HUES64 (cell line): ENCODE measurements around the gene ERMARD.

Experiments used
- H3K27ac ChIP-seq: 2 replicates; pipeline ENCODE4 v1.7.0; 2013; ENCODE audit warnings: low read depth, low read length, inconsistent platforms
- H3K27me3 ChIP-seq: 2 replicates; pipeline ENCODE4 v1.6.1; 2013; ENCODE audit warnings: mild to moderate bottlenecking, low read length; ENCODE audit not compliant: insufficient read depth
- H3K36me3 ChIP-seq: 2 replicates; pipeline ENCODE4 v1.6.1; 2013; ENCODE audit warnings: mild to moderate bottlenecking, low read length; ENCODE audit not compliant: insufficient read depth
- H3K4me1 ChIP-seq: 2 replicates; pipeline ENCODE4 v1.6.1; 2013; ENCODE audit warnings: mild to moderate bottlenecking, low read length, moderate library complexity; ENCODE audit not compliant: insufficient read depth
- H3K4me3 ChIP-seq: 2 replicates; pipeline ENCODE4 v1.5.1; 2013; ENCODE audit warnings: mild to moderate bottlenecking, low read length, moderate library complexity
- H3K9ac ChIP-seq: 2 replicates; pipeline ENCODE4 v1.6.1; 2013; ENCODE audit warnings: mild to moderate bottlenecking, low read depth, low read length
- H3K9me3 ChIP-seq: 2 replicates; pipeline ENCODE4 v1.6.1; 2013; ENCODE audit warnings: low read depth, low read length; ENCODE audit not compliant: insufficient read depth
- WGBS: fragments of 150-250, 120-280 bp; methylation state at CpG from one replicate; pipeline ENCODE4 v1.1.7; 2013; ENCODE audit warnings: missing lambda C conversion rate; 5-methylcytosine and 5-hydroxymethylcytosine counted together

The ERMARD gene

GRCh38 chr6:169784821-169785340 is 33.5 kb downstream of the ERMARD start:
- Histone ChIP-seq H3K4me3 (no peak overlapping the region), H3K9ac (no peak overlapping the region), H3K27me3 (peaks cover 11% of the 10 kb centered on the region), H3K27ac (no peak overlapping the region), H3K4me1 (no peaks in the 10 kb centered on the region), H3K36me3 (no peaks in the 10 kb centered on the region; the same call in 1 of the 2 replicates), H3K9me3 (no peaks in the 10 kb centered on the region)
- 95% methylated on average over 12 of the region's 12 CpGs for WGBS

- no peak overlapping the region for H3K9ac ChIP-seq
- H3K4me1 ChIP-seq = no peaks in the 10 kb centered on the region
- 94% methylated on average over 9 of the region's 9 CpGs for WGBS
- no peaks in the 10 kb centered on the region; the same call in 1 of the 2 replicates for H3K36me3 ChIP-seq
- no peaks in the 10 kb centered on the region for H3K9me3 ChIP-seq
- peaks cover 13% of the 10 kb centered on the region for H3K27me3 ChIP-seq
- H3K27ac ChIP-seq = no peak overlapping the region
- H3K4me3 ChIP-seq = no peak overlapping the region
Measured at GRCh38 chr6:169785566-169785965, 34.1 kb downstream of the ERMARD start.

- H3K27ac ChIP-seq = no peak overlapping the region
- no peaks in the 10 kb centered on the region for H3K9me3 ChIP-seq
- no peak overlapping the region for H3K4me3 ChIP-seq
- H3K9ac ChIP-seq = no peak overlapping the region
- 90% methylated on average over 5 of the region's 5 CpGs for whole genome bisulfite sequencing
- peaks cover 21% of the 10 kb centered on the region for H3K27me3 ChIP-seq
- H3K4me1 ChIP-seq = peaks cover 4% of the 10 kb centered on the region; the same call in 1 of the 2 replicates
- H3K36me3 ChIP-seq = no peaks in the 10 kb centered on the region; the same call in 1 of the 2 replicates
Measured at GRCh38 chr6:169786349-169786748, 34.9 kb downstream of the ERMARD start.

- H3K9ac ChIP-seq = no peak overlapping the region
- H3K4me1 ChIP-seq = peaks cover 4% of the 10 kb centered on the region; the same call in 1 of the 2 replicates
- peaks cover 25% of the 10 kb centered on the region for H3K27me3 ChIP-seq
- no peak overlapping the region for H3K4me3 ChIP-seq
- no peaks in the 10 kb centered on the region for H3K9me3 ChIP-seq
- H3K27ac ChIP-seq = no peak overlapping the region
- WGBS = 91% methylated on average over 7 of the region's 7 CpGs
- no peaks in the 10 kb centered on the region for H3K36me3 ChIP-seq
Measured at GRCh38 chr6:169787797-169788196, 36.4 kb downstream of the ERMARD start.

- no peaks in the 10 kb centered on the region for H3K36me3 ChIP-seq
- H3K4me1 ChIP-seq = peaks cover 4% of the 10 kb centered on the region; the same call in 1 of the 2 replicates
- no peak overlapping the region for H3K9ac ChIP-seq
- H3K27ac ChIP-seq = no peak overlapping the region
- H3K27me3 ChIP-seq = peaks cover 25% of the 10 kb centered on the region
- 86% methylated on average over 4 of the region's 4 CpGs for WGBS
- H3K4me3 ChIP-seq = no peak overlapping the region
- no peaks in the 10 kb centered on the region for H3K9me3 ChIP-seq
Measured at GRCh38 chr6:169788809-169789145, 37.4 kb downstream of the ERMARD start.

- no peaks in the 10 kb centered on the region for H3K36me3 ChIP-seq
- no peak overlapping the region for H3K9ac ChIP-seq
- peak overlapping the region; percentile 53 for H3K4me3 ChIP-seq
- no peak overlapping the region for H3K27ac ChIP-seq
- no peaks in the 10 kb centered on the region for H3K9me3 ChIP-seq
- WGBS = 89% methylated on average over 23 of the region's 24 CpGs
- peaks cover 25% of the 10 kb centered on the region for H3K27me3 ChIP-seq
- peaks cover 4% of the 10 kb centered on the region; the same call in 1 of the 2 replicates for H3K4me1 ChIP-seq
Measured at GRCh38 chr6:169789146-169789943, 37.9 kb downstream of the ERMARD start.

GRCh38 chr6:169789944-169790927 is 38.8 kb downstream of the ERMARD start:
- Histone ChIP-seq H3K27me3 (peaks cover 25% of the 10 kb centered on the region), H3K4me1 (peaks cover 4% of the 10 kb centered on the region; the same call in 1 of the 2 replicates), H3K4me3 (peak overlapping the region; percentile 53), H3K9me3 (no peaks in the 10 kb centered on the region), H3K9ac (peak overlapping the region; percentile 64; the same call in 1 of the 2 replicates), H3K27ac (no peak overlapping the region), H3K36me3 (no peaks in the 10 kb centered on the region)
- 5% methylated on average over 61 of the region's 61 CpGs for WGBS

GRCh38 chr6:169791721-169792131 is 40.3 kb downstream of the ERMARD start:
- Histone ChIP-seq H3K27ac (no peak overlapping the region), H3K9me3 (no peaks in the 10 kb centered on the region), H3K4me3 (no peak overlapping the region), H3K4me1 (peaks cover 4% of the 10 kb centered on the region; the same call in 1 of the 2 replicates), H3K36me3 (no peaks in the 10 kb centered on the region), H3K9ac (no peak overlapping the region), H3K27me3 (peaks cover 25% of the 10 kb centered on the region)
- 87% methylated on average over 6 of the region's 6 CpGs for WGBS

GRCh38 chr6:169792306-169793015 is 41.0 kb downstream of the ERMARD start:
- H3K27me3 ChIP-seq = peaks cover 25% of the 10 kb centered on the region
- H3K4me1 ChIP-seq = peaks cover 4% of the 10 kb centered on the region; the same call in 1 of the 2 replicates
- no peaks in the 10 kb centered on the region for H3K36me3 ChIP-seq
- H3K27ac ChIP-seq = no peak overlapping the region
- no peak overlapping the region for H3K9ac ChIP-seq
- WGBS = 93% methylated on average over 20 of the region's 21 CpGs
- H3K9me3 ChIP-seq = no peaks in the 10 kb centered on the region
- H3K4me3 ChIP-seq = no peak overlapping the region

GRCh38 chr6:169793408-169793807 is 42.0 kb downstream of the ERMARD start:
- H3K9ac ChIP-seq = no peak overlapping the region

More at GRCh38 chr6:169793408-169793807, 42.0 kb downstream of the ERMARD start:
- peaks cover 4% of the 10 kb centered on the region; the same call in 1 of the 2 replicates for H3K4me1 ChIP-seq
- 92% methylated on average over 10 of the region's 10 CpGs for WGBS
- H3K27ac ChIP-seq = no peak overlapping the region
- H3K9me3 ChIP-seq = no peaks in the 10 kb centered on the region
- H3K4me3 ChIP-seq = no peak overlapping the region
- H3K27me3 ChIP-seq = peaks cover 25% of the 10 kb centered on the region
- H3K36me3 ChIP-seq = no peaks in the 10 kb centered on the region
